GM12878 (cell line): ENCODE measurements around the gene NPTN. TPM values are rescaled to one million over a fixed set of nuclear protein-coding genes. Genes with fewer than 3 reads are reported as not detected.
A peak's percentile ranks its signal among the peaks of the same experiment; 100 is the strongest.

Source experiments
- ATAC-seq: fragments of 200-7000 bp; cut with Tn5 transposase; 3 replicates; pipeline ENCODE4 v1.9.1; 2020; ENCODE audit warnings: mild to moderate bottlenecking, moderate library complexity
- BruUV-seq: library from RNA; stranded (reverse); fragments of 400-500 nt; replicated peaks from 2 replicates; lab custom pipeline; 2021; lab: Mats Ljungman, UMichigan
- CTCF ChIA-PET: fragments of 300-600 bp; sonication (Branson Sonifier 250); formaldehyde crosslinking; extraction: SDS; loops from one replicate; lab custom pipeline; 2021; ENCODE audit warnings: inconsistent platforms; lab: Yijun Ruan, JAX
- POLR2A ChIA-PET: fragments of 350-600 bp; formaldehyde crosslinking; extraction: SDS; loops from one replicate; lab custom pipeline; 2021; ENCODE audit warnings: inconsistent platforms; lab: Charles Lee
- RAD21 ChIA-PET: fragments of 300-600 bp; sonication (Branson Sonifier 250); formaldehyde crosslinking; loops from one replicate; lab custom pipeline; 2023; ENCODE audit warnings: antibody characterized with exemption; ENCODE audit not compliant: unreplicated experiment; lab: Charles Lee
- SMC1A ChIA-PET: fragments of 300-600 bp; sonication (Branson Sonifier 250); formaldehyde crosslinking; loops from one replicate; lab custom pipeline; 2023; ENCODE audit not compliant: unreplicated experiment, uncharacterized antibody; lab: Charles Lee
- DNase-seq: peaks from one replicate; pipeline ENCODE4 v3.0.0-alpha.2; 2011; ENCODE audit warnings: low read depth, low spot score
- FAIRE-seq: peaks from 3 replicates; lab custom pipeline; 2011; peaks lifted over from hg19 to GRCh38; lab: Jason Lieb, UNC
- H2AFZ ChIP-seq: 2 replicates; pipeline ENCODE4 v1.6.0; 2011; ENCODE audit warnings: low read depth, low read length, control low read depth; ENCODE audit not compliant: control insufficient read depth
- H3K27ac ChIP-seq: 2 replicates; pipeline ENCODE4 v1.5.1; 2011; ENCODE audit warnings: control low read depth; ENCODE audit not compliant: control insufficient read depth, insufficient read depth
- H3K27me3 ChIP-seq, 2 experiments: replicated peaks in 1 of 2; 2 replicates each; pipeline versions ENCODE4 v1.6.0 to v1.6.1; 2011; ENCODE audit warnings: low read length in 1 of 2; ENCODE audit not compliant: control insufficient read depth in 2 of 2, insufficient read depth in 2 of 2
- H3K36me3 ChIP-seq, 2 experiments: 2 replicates each; pipeline ENCODE4 v1.5.1; 2011; ENCODE audit warnings: low read length in 1 of 2; ENCODE audit not compliant: control insufficient read depth in 2 of 2, insufficient read depth in 2 of 2
- H3K4me1 ChIP-seq: 2 replicates; pipeline ENCODE4 v1.6.1; 2011; ENCODE audit warnings: mild to moderate bottlenecking, low read length, moderate library complexity, mixed read lengths; ENCODE audit not compliant: control insufficient read depth, insufficient read depth
- H3K4me2 ChIP-seq: 2 replicates; pipeline ENCODE4 v1.6.0; 2011; ENCODE audit warnings: control low read depth; ENCODE audit not compliant: control insufficient read depth, insufficient read depth
- H3K4me3 ChIP-seq: fragments of 200-600 bp; sonication (generic); 2 replicates; pipeline ENCODE4 v1.5.1; 2016
- H3K79me2 ChIP-seq: 2 replicates; pipeline ENCODE4 v1.6.0; 2011; ENCODE audit warnings: low read length; ENCODE audit not compliant: control insufficient read depth, insufficient read depth
- H3K9ac ChIP-seq: 2 replicates; pipeline ENCODE4 v1.8.0; 2011; ENCODE audit warnings: low read length, control low read depth, mixed read lengths; ENCODE audit not compliant: control insufficient read depth, insufficient read depth
- H3K9me3 ChIP-seq: replicated peaks from 3 replicates; pipeline ENCODE4 v1.5.1; 2011; ENCODE audit warnings: mild to moderate bottlenecking, low read length; ENCODE audit not compliant: control insufficient read depth, insufficient read depth
- H4K20me1 ChIP-seq: 2 replicates; pipeline ENCODE4 v1.6.0; 2011; ENCODE audit not compliant: control insufficient read depth, insufficient read depth
- BRCA1 ChIP-seq: IDR thresholded peaks from 2 replicates; pipeline ENCODE4 v1.6.1; 2011; ENCODE audit warnings: low read depth, low read length, improper control_type of control experiment
- EGR1 ChIP-seq, 2 experiments: IDR thresholded peaks; 1 replicate in 1 of 2; 2 replicates in 1 of 2; pipeline ENCODE4 v1.6.1; 2011 to 2012; ENCODE audit warnings: low read depth in 2 of 2, low read length in 2 of 2, borderline replicate concordance in 1 of 2, mild to moderate bottlenecking in 1 of 2, moderate library complexity in 1 of 2
- JUNB ChIP-seq: IDR thresholded peaks from 2 replicates; pipeline ENCODE4 v1.6.1; 2016; ENCODE audit warnings: antibody characterized with exemption, mild to moderate bottlenecking
- WGBS: methylation state at CpG from one replicate; pipeline ENCODE4 v1.1.6; 2016; ENCODE audit warnings: low lambda C conversion rate; ENCODE audit not compliant: insufficient replicate concordance, insufficient coverage; ENCODE audit errors: missing lambda C conversion rate; 5-methylcytosine and 5-hydroxymethylcytosine counted together
- in situ Hi-C: fragments of 300-500 bp; cut with MboI; formaldehyde crosslinking; loops from 9 replicates; pipeline ENCODE4 v1.14.3; 2018; ENCODE audit warnings: mixed read lengths
- intact Hi-C: fragments of 100-400 bp; cut with micrococcal nuclease; formaldehyde crosslinking; loops from one replicate; pipeline ENCODE4 v1.14.2; 2022; ENCODE audit not compliant: unreplicated experiment
- polyA plus RNA-seq, 11 experiments: library from polyadenylated mRNA; depleted of rRNA in 4 of 11; unstranded in 6 of 11; stranded (reverse) in 5 of 11; fragments of >200 nt; fragmentation: Nextera tagmentation in 4 of 11; fragmentation: Illumina TruSeq in 1 of 11; extraction: Ambion mirVana in 4 of 11; extraction: Trizol in 1 of 11; gene quantifications; 1 replicate in 1 of 11; 2 replicates in 10 of 11; pipeline versions ENCODE4 v1.2.1 to v1.2.3, GENCODE V29; 2011 to 2016; ENCODE audit warnings: inconsistent platforms in 2 of 11, missing spikeins in 2 of 11, low read depth in 1 of 11
- total RNA-seq, 4 experiments: library from RNA; depleted of rRNA in 3 of 4; stranded (reverse); fragments of >200 nt in 3 of 4; fragmentation: Illumina TruSeq in 1 of 4; extraction: Trizol in 1 of 4; gene quantifications; 2 replicates each; pipeline versions ENCODE4 v1.2.1 to v1.2.3, GENCODE V29; 2013 to 2021
- TF ChIP-seq, protein P1 (sequence below): fragments of 450-650 bp; IDR thresholded peaks from 2 replicates; pipeline ENCODE4 v1.6.1; 2017; ENCODE audit warnings: mild to moderate bottlenecking

The NPTN gene
- total and polyA plus RNA-seq, 10 of the 15 experiments (the other 5 are each of a cell fraction or from before 2014, with no cell fraction given): 17.8 to 79.1 (median 41.7) TPM

GRCh38 chr15:73626072-73626471 is 7.1 kb downstream of the NPTN start:
- Histone ChIP-seq H3K27me3 (no peaks in the 10 kb centered on the region), H2AFZ (no peak overlapping the region), H3K27ac (0 out of 2 replicates have a peak overlapping the region, but pooled peaks have one; percentile 4), H3K36me3 (no peaks in the 10 kb centered on the region; a peak in 1 of 4 replicates), H4K20me1 (no peaks in the 10 kb centered on the region), H3K79me2 (peaks cover 86% of the 10 kb centered on the region), H3K4me3 (no peak overlapping the region), H3K4me2 (no peak overlapping the region), H3K9me3 (no peaks in the 10 kb centered on the region), H3K9ac (no peak overlapping the region), H3K4me1 (peaks cover 19% of the 10 kb centered on the region)
- ChIA-PET CTCF (interaction anchor here (1.2 to 2.3 kb wide), 2 partner anchors 11 to 19 kb away, joined by 7 to 21 read pairs (median 9); no protein-coding TSS in a partner anchor), RAD21 (interaction anchor here (2.3 kb wide), 1 partner anchor 11 kb away, joined by 10 read pairs; no protein-coding TSS in a partner anchor), POLR2A (interaction anchor here (1.0 kb wide), 1 partner anchor 19 kb away, joined by 3 read pairs; no protein-coding TSS in a partner anchor), SMC1A (interaction anchor here (1.5 to 2.7 kb wide), 2 partner anchors 9 to 11 kb away, joined by 4 to 12 read pairs; no protein-coding TSS in a partner anchor)
- WGBS: 0% methylated on average over 2 of the region's 2 CpGs
- in situ Hi-C loops: no loop called here
- no TSS peak for BruUV-seq
- ATAC-seq (no peak), DNase-seq (no peak), FAIRE-seq (no peak)
- intact Hi-C loops: no loop called here
- TF ChIP-seq EGR1 (IDR thresholded peaks at IDR 0.05; ENCODE audit: borderline replicate concordance in 1 of 2, low read depth in 2 of 2, low read length in 2 of 2): no peak
- TF ChIP-seq BRCA1: no peak
- TF ChIP-seq, protein P1, sequence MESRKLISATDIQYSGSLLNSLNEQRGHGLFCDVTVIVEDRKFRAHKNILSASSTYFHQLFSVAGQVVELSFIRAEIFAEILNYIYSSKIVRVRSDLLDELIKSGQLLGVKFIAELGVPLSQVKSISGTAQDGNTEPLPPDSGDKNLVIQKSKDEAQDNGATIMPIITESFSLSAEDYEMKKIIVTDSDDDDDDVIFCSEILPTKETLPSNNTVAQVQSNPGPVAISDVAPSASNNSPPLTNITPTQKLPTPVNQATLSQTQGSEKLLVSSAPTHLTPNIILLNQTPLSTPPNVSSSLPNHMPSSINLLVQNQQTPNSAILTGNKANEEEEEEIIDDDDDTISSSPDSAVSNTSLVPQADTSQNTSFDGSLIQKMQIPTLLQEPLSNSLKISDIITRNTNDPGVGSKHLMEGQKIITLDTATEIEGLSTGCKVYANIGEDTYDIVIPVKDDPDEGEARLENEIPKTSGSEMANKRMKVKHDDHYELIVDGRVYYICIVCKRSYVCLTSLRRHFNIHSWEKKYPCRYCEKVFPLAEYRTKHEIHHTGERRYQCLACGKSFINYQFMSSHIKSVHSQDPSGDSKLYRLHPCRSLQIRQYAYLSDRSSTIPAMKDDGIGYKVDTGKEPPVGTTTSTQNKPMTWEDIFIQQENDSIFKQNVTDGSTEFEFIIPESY: no peak
- 0 out of 2 replicates have a peak, but pooled peaks have one; percentile 9 for TF ChIP-seq JUNB
